GM18861 (cell line): ENCODE results near the gene THSD4.

Experiments
- ATAC-seq: cut with Tn5 transposase; IDR thresholded peaks from one replicate; pipeline ENCODE4 v1.9.1; 2021; ENCODE audit not compliant: unreplicated experiment

The THSD4 gene

GRCh38 chr15:71598741-71599140 lies 483.5 kb downstream of the THSD4 start:
- ATAC-seq = no peak

GRCh38 chr15:71599418-71600151 lies 484.3 kb downstream of the THSD4 start:
- no peak for ATAC-seq

- ATAC-seq = no peak
Measured at GRCh38 chr15:71600237-71600636, 485.0 kb downstream of the THSD4 start.

GRCh38 chr15:71601038-71601834 lies 486.0 kb downstream of the THSD4 start:
- no peak for ATAC-seq

- no peak for ATAC-seq
Measured at GRCh38 chr15:71603379-71603778, 488.1 kb downstream of the THSD4 start.

GRCh38 chr15:71607383-71607782 lies 492.1 kb downstream of the THSD4 start:
- no peak for ATAC-seq

GRCh38 chr15:71610728-71611552 lies 495.7 kb downstream of the THSD4 start:
- ATAC-seq = no peak

GRCh38 chr15:71611553-71612396 lies 496.5 kb downstream of the THSD4 start:
- ATAC-seq = no peak

GRCh38 chr15:71612397-71612722 lies 497.1 kb downstream of the THSD4 start:
- no peak for ATAC-seq

- no peak for ATAC-seq
Measured at GRCh38 chr15:71612869-71613268, 497.6 kb downstream of the THSD4 start.

- no peak for ATAC-seq
Measured at GRCh38 chr15:71623111-71623510, 507.8 kb downstream of the THSD4 start.

GRCh38 chr15:71626596-71627088 lies 511.4 kb downstream of the THSD4 start:
- ATAC-seq = no peak

- ATAC-seq = no peak
Measured at GRCh38 chr15:71627188-71627587, 511.9 kb downstream of the THSD4 start.

- ATAC-seq = no peak
Measured at GRCh38 chr15:71627604-71628003, 512.3 kb downstream of the THSD4 start.

GRCh38 chr15:71628988-71629770 lies 513.9 kb downstream of the THSD4 start:
- ATAC-seq = no peak

GRCh38 chr15:71629781-71630474 lies 514.7 kb downstream of the THSD4 start:
- ATAC-seq = no peak

- no peak for ATAC-seq
Measured at GRCh38 chr15:71630475-71630809, 515.2 kb downstream of the THSD4 start.

- no peak for ATAC-seq
Measured at GRCh38 chr15:71632576-71633195, 517.4 kb downstream of the THSD4 start.
